GM21737 (cell line): Measurements from ENCODE around the gene LRRC4C.
A peak's percentile ranks its signal among the peaks of the same experiment; 100 is the strongest.

Experiments
- ATAC-seq: cut with Tn5 transposase; IDR thresholded peaks from one replicate; pipeline ENCODE4 v1.9.1; 2021; ENCODE audit warnings: mild to moderate bottlenecking, moderate library complexity; ENCODE audit not compliant: unreplicated experiment

Gene LRRC4C

GRCh38 chr11:40302669-40303068 is 1156.8 kb downstream of the LRRC4C start:
- no peak for ATAC-seq

GRCh38 chr11:40295466-40295865 is 1164.0 kb downstream of the LRRC4C start:
- ATAC-seq: no peak

GRCh38 chr11:40294741-40295140 is 1164.7 kb downstream of the LRRC4C start:
- no peak for ATAC-seq

GRCh38 chr11:40294349-40294735 is 1165.1 kb downstream of the LRRC4C start:
- no peak for ATAC-seq

- peak; percentile 85 for ATAC-seq
These were observed 1165.7 kb downstream of the LRRC4C start for GRCh38 chr11:40293655-40294348.

GRCh38 chr11:40292721-40293508 is 1166.5 kb downstream of the LRRC4C start:
- ATAC-seq: no peak

- no peak for ATAC-seq
These were observed 1167.7 kb downstream of the LRRC4C start for GRCh38 chr11:40291741-40292140.

GRCh38 chr11:40291329-40291728 is 1168.1 kb downstream of the LRRC4C start:
- no peak for ATAC-seq

GRCh38 chr11:40290171-40290631 is 1169.3 kb downstream of the LRRC4C start:
- no peak for ATAC-seq

- ATAC-seq: no peak
These were observed 1170.1 kb downstream of the LRRC4C start for GRCh38 chr11:40289370-40289769.

GRCh38 chr11:40287916-40288803 is 1171.3 kb downstream of the LRRC4C start:
- ATAC-seq: no peak

- ATAC-seq: no peak
These were observed 1173.3 kb downstream of the LRRC4C start for GRCh38 chr11:40286137-40286536.

GRCh38 chr11:40285558-40285957 is 1173.9 kb downstream of the LRRC4C start:
- no peak for ATAC-seq

GRCh38 chr11:40281052-40281580 is 1178.3 kb downstream of the LRRC4C start:
- ATAC-seq: no peak

- no peak for ATAC-seq
These were observed 1179.0 kb downstream of the LRRC4C start for GRCh38 chr11:40280159-40281051.

- no peak for ATAC-seq
These were observed 1182.5 kb downstream of the LRRC4C start for GRCh38 chr11:40276960-40277359.

- ATAC-seq: no peak
These were observed 1185.4 kb downstream of the LRRC4C start for GRCh38 chr11:40274017-40274416.

GRCh38 chr11:40273192-40273732 is 1186.2 kb downstream of the LRRC4C start:
- no peak for ATAC-seq

GRCh38 chr11:40271361-40271760 is 1188.1 kb downstream of the LRRC4C start:
- ATAC-seq: no peak

GRCh38 chr11:40269865-40270264 is 1189.6 kb downstream of the LRRC4C start:
- no peak for ATAC-seq
